HepG2 (cell line): ENCODE data around the gene BAIAP3. TPM values are rescaled to one million over a fixed set of nuclear protein-coding genes. Genes with fewer than 3 reads are reported as not detected.

Experiments
- ARNT2 ChIP-seq: sonication (generic); formaldehyde crosslinking; IDR thresholded peaks from 2 replicates; pipeline ENCODE4 v1.8.0; 2022; ENCODE audit warnings: mild to moderate bottlenecking, low read depth, missing genetic modification reagents, moderate library complexity
- CC2D1A ChIP-seq: sonication (generic); formaldehyde crosslinking; IDR thresholded peaks from 2 replicates; pipeline ENCODE4 v1.8.1; 2023; ENCODE audit warnings: mild to moderate bottlenecking, missing genetic modification reagents
- FOXO1 ChIP-seq: sonication (generic); formaldehyde crosslinking; IDR thresholded peaks from 2 replicates; pipeline ENCODE4 v1.4.0; 2020; ENCODE audit warnings: missing genetic modification reagents
- HNRNPK ChIP-seq: fragments of 200-400 bp; formaldehyde crosslinking; IDR thresholded peaks from 2 replicates; pipeline ENCODE4 v1.6.1; 2018; ENCODE audit warnings: low read length, low read depth, moderate library complexity, mild to moderate bottlenecking; ENCODE audit not compliant: poor library complexity, severe bottlenecking
- HNRNPLL ChIP-seq: fragments of 200-400 bp; formaldehyde crosslinking; IDR thresholded peaks from 2 replicates; pipeline ENCODE4 v1.6.1; 2017; ENCODE audit warnings: mild to moderate bottlenecking, low read depth, low read length; ENCODE audit not compliant: poor library complexity, severe bottlenecking
- HOXA3 ChIP-seq: sonication (generic); formaldehyde crosslinking; IDR thresholded peaks from 2 replicates; pipeline ENCODE4 v1.5.0; 2020; ENCODE audit warnings: missing genetic modification reagents
- JDP2 ChIP-seq: sonication (generic); formaldehyde crosslinking; IDR thresholded peaks from 2 replicates; pipeline ENCODE4 v1.8.1; 2022; ENCODE audit warnings: missing genetic modification reagents, borderline replicate concordance
- NR2F2 ChIP-seq: IDR thresholded peaks from 2 replicates; pipeline ENCODE4 v1.6.1; 2012; ENCODE audit warnings: low read depth, inconsistent platforms, borderline replicate concordance
- PHF8 ChIP-seq: sonication (generic); formaldehyde crosslinking; IDR thresholded peaks from 2 replicates; pipeline ENCODE4 v1.5.0; 2020; ENCODE audit warnings: missing genetic modification reagents
- RBFOX2 ChIP-seq: fragments of 200-400 bp; formaldehyde crosslinking; IDR thresholded peaks from 2 replicates; pipeline ENCODE4 v1.6.1; 2017; ENCODE audit warnings: low read depth, mild to moderate bottlenecking, low read length
- REL ChIP-seq: sonication (generic); formaldehyde crosslinking; conservative IDR thresholded peaks from 2 replicates; pipeline ENCODE4 v1.8.0; 2022; ENCODE audit warnings: mild to moderate bottlenecking, missing genetic modification reagents, moderate library complexity
- YEATS2 ChIP-seq: sonication (generic); formaldehyde crosslinking; IDR thresholded peaks from 2 replicates; pipeline ENCODE4 v1.4.0; 2020; ENCODE audit warnings: missing genetic modification reagents, borderline replicate concordance
- ZFX ChIP-seq: sonication (generic); formaldehyde crosslinking; IDR thresholded peaks from 2 replicates; pipeline ENCODE4 v1.4.0; 2020; ENCODE audit warnings: mild to moderate bottlenecking, low read depth, missing genetic modification reagents, moderate library complexity
- ZNF136 ChIP-seq: sonication (generic); formaldehyde crosslinking; IDR thresholded peaks from 2 replicates; pipeline ENCODE4 v1.8.1; 2022; ENCODE audit warnings: low read depth, mild to moderate bottlenecking, moderate library complexity, missing genetic modification reagents
- ZNF556 ChIP-seq: sonication (generic); formaldehyde crosslinking; IDR thresholded peaks from 2 replicates; pipeline ENCODE4 v1.4.0; 2020; ENCODE audit warnings: mild to moderate bottlenecking, missing genetic modification reagents, borderline replicate concordance
- polyA plus RNA-seq, 8 experiments: library from polyadenylated mRNA; depleted of rRNA in 3 of 8; stranded (reverse) in 7 of 8; unstranded in 1 of 8; fragments of >200 nt; fragmentation: Illumina TruSeq in 4 of 8; extraction: Trizol in 4 of 8; gene quantifications; 2 replicates each; pipeline versions ENCODE4 v1.2.1 to v1.2.3, GENCODE V29; 2011 to 2016; ENCODE audit warnings: low read depth in 4 of 8, missing spikeins in 1 of 8, mixed read lengths in 1 of 8; ENCODE audit not compliant: insufficient read depth in 1 of 8
- total RNA-seq, 5 experiments: library from RNA; depleted of rRNA; stranded (reverse); fragments of >200 nt; fragmentation: Illumina TruSeq; extraction: Trizol; gene quantifications; 2 replicates each; pipeline ENCODE4 v1.2.3, GENCODE V29; 2016; ENCODE audit warnings: low read depth in 1 of 5
- TF ChIP-seq, protein P1 (sequence below): sonication (generic); formaldehyde crosslinking; IDR thresholded peaks from 2 replicates; pipeline ENCODE4 v1.4.0; 2020; ENCODE audit warnings: missing genetic modification reagents, borderline replicate concordance
- TF ChIP-seq, protein P2 (sequence below), 2 experiments: sonication (generic) in 1 of 2; formaldehyde crosslinking in 1 of 2; IDR thresholded peaks; 2 replicates each; pipeline versions ENCODE4 v1.5.1 to v1.6.1; 2011 to 2020; ENCODE audit warnings: borderline replicate concordance in 1 of 2, low read depth in 1 of 2, low read length in 1 of 2, mild to moderate bottlenecking in 1 of 2, missing genetic modification reagents in 1 of 2, moderate library complexity in 1 of 2
- TF ChIP-seq, protein P3 (sequence below): sonication (generic); formaldehyde crosslinking; IDR thresholded peaks from 2 replicates; pipeline ENCODE4 v1.5.1; 2020; ENCODE audit warnings: missing genetic modification reagents, mild to moderate bottlenecking, borderline replicate concordance
- TF ChIP-seq, protein P4 (sequence below): sonication (generic); formaldehyde crosslinking; IDR thresholded peaks from 2 replicates; pipeline ENCODE4 v1.4.0; 2020; ENCODE audit warnings: missing genetic modification reagents, borderline replicate concordance

BAIAP3 gene
- total and polyA plus RNA-seq, 2 of the 13 experiments (the other 11 are each of a cell fraction or from before 2014, with no cell fraction given) = 3.2 to 5.7 TPM

DNA sequence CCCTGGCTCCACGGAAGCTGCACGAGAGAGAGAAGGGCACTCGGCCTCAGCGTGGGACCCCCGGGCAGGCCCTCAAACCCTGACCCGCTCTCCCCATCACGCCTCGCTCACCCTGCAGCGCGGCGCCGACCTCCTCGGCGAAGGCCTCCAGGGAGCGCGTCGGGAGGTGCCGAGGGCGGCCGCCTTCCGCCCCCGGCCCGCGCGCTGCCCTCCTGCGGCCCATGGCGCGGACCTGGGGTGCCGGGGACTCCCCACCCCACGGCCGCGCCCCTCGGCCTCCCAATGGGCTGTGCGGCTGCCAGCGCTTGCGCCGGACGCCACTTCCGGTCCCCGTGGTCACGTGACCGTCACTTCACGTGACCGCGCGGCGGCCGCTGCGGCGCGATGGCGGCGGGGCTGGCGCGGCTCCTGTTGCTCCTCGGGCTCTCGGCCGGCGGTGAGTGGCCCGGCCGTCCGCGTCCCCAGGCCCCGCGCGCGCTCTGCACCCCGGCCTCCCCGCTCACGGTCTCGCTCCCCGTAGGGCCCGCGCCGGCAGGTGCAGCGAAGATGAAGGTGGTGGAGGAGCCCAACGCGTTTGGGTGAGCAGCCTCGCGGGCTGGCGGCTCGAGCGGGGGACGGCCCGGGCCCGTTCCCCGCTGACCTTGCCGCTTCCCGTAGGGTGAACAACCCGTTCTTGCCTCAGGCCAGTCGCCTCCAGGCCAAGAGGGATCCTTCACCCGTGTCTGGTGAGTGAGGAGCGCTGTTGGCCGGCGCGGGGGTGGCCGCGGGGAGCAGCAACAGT lies 18.3 kb downstream of the BAIAP3 start, which contains the start of the genes GNPTG and TSR3 (continued):
- TF ChIP-seq, protein P1, sequence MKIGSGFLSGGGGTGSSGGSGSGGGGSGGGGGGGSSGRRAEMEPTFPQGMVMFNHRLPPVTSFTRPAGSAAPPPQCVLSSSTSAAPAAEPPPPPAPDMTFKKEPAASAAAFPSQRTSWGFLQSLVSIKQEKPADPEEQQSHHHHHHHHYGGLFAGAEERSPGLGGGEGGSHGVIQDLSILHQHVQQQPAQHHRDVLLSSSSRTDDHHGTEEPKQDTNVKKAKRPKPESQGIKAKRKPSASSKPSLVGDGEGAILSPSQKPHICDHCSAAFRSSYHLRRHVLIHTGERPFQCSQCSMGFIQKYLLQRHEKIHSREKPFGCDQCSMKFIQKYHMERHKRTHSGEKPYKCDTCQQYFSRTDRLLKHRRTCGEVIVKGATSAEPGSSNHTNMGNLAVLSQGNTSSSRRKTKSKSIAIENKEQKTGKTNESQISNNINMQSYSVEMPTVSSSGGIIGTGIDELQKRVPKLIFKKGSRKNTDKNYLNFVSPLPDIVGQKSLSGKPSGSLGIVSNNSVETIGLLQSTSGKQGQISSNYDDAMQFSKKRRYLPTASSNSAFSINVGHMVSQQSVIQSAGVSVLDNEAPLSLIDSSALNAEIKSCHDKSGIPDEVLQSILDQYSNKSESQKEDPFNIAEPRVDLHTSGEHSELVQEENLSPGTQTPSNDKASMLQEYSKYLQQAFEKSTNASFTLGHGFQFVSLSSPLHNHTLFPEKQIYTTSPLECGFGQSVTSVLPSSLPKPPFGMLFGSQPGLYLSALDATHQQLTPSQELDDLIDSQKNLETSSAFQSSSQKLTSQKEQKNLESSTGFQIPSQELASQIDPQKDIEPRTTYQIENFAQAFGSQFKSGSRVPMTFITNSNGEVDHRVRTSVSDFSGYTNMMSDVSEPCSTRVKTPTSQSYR = peak; percentile 26; the same call in 1 of the 2 replicates
- TF ChIP-seq ARNT2 (CRISPR knock-in tag) = peak; percentile 82; the same call in 1 of the 2 replicates
- TF ChIP-seq ZNF556 (CRISPR knock-in tag) = peak; percentile 63; the same call in 1 of the 2 replicates
- TF ChIP-seq, protein P2, sequence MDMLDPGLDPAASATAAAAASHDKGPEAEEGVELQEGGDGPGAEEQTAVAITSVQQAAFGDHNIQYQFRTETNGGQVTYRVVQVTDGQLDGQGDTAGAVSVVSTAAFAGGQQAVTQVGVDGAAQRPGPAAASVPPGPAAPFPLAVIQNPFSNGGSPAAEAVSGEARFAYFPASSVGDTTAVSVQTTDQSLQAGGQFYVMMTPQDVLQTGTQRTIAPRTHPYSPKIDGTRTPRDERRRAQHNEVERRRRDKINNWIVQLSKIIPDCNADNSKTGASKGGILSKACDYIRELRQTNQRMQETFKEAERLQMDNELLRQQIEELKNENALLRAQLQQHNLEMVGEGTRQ (IDR thresholded peaks at IDR 0.05; ENCODE audit: low read depth, low read length) = peak; percentile 99
- TF ChIP-seq, protein P2 (CRISPR knock-in tag; IDR thresholded peaks at IDR 0.05; ENCODE audit: borderline replicate concordance) = peak; percentile 85; the same call in 1 of the 2 replicates
- TF ChIP-seq RBFOX2 = peak; percentile 89
- TF ChIP-seq, protein P3, sequence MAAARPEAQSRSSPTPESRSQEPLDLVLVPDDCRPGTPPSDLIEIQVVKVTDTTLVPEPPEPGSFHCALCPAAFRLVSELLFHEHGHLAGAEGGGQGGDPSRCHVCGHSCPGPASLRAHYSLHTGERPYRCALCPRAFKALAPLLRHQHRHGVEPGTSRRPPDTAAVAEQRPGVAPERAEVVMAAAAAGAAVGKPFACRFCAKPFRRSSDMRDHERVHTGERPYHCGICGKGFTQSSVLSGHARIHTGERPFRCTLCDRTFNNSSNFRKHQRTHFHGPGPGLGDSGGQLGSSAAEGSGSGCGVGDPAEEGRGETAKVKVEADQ (CRISPR knock-in tag) = peak; percentile 91
- no peak for TF ChIP-seq HNRNPLL
- TF ChIP-seq ZNF136 (CRISPR knock-in tag) = no peak
- peak; percentile 90 for TF ChIP-seq ZFX
- TF ChIP-seq REL = no peak; the same call in 1 of the 2 replicates
- TF ChIP-seq HOXA3 (CRISPR knock-in tag) = peak; percentile 97
- TF ChIP-seq FOXO1 (CRISPR knock-in tag) = peak; percentile 40; the same call in 1 of the 2 replicates
- no peak for TF ChIP-seq CC2D1A (CRISPR knock-in tag)
- TF ChIP-seq HNRNPK = peak; percentile 23
- TF ChIP-seq, protein P4, sequence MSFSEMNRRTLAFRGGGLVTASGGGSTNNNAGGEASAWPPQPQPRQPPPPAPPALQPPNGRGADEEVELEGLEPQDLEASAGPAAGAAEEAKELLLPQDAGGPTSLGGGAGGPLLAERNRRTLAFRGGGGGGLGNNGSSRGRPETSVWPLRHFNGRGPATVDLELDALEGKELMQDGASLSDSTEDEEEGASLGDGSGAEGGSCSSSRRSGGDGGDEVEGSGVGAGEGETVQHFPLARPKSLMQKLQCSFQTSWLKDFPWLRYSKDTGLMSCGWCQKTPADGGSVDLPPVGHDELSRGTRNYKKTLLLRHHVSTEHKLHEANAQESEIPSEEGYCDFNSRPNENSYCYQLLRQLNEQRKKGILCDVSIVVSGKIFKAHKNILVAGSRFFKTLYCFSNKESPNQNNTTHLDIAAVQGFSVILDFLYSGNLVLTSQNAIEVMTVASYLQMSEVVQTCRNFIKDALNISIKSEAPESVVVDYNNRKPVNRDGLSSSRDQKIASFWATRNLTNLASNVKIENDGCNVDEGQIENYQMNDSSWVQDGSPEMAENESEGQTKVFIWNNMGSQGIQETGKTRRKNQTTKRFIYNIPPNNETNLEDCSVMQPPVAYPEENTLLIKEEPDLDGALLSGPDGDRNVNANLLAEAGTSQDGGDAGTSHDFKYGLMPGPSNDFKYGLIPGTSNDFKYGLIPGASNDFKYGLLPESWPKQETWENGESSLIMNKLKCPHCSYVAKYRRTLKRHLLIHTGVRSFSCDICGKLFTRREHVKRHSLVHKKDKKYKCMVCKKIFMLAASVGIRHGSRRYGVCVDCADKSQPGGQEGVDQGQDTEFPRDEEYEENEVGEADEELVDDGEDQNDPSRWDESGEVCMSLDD (CRISPR knock-in tag) = peak; percentile 78
- peak; percentile 72 for TF ChIP-seq YEATS2 (CRISPR knock-in tag)
- TF ChIP-seq NR2F2 = no peak
- peak; percentile 73 for TF ChIP-seq PHF8 (CRISPR knock-in tag)
- TF ChIP-seq JDP2 (CRISPR knock-in tag) = no peak
